Caco-2 (cell line): ENCODE data around the gene KRT79. TPM values are rescaled to one million over a fixed set of nuclear protein-coding genes. Genes with fewer than 3 reads are reported as not detected.

Experiments
- BruUV-seq: library from RNA; stranded (reverse); fragments of 400-500 nt; replicated peaks from 2 replicates; lab custom pipeline; 2021; lab: Mats Ljungman, UMichigan
- CTCF ChIA-PET: fragments of 300-600 bp; sonication (Branson Sonifier 250); formaldehyde crosslinking; loops from one replicate; lab custom pipeline; 2022; ENCODE audit warnings: antibody characterized with exemption; lab: Charles Lee
- POLR2A ChIA-PET: fragments of 300-600 bp; sonication (Branson Sonifier 250); formaldehyde crosslinking; loops from one replicate; lab custom pipeline; 2022; ENCODE audit warnings: antibody characterized with exemption; lab: Charles Lee
- DNase-seq, 2 experiments: peaks; one replicate each; pipeline versions ENCODE4 v3.0.0 to v3.0.0-alpha.2; 2020 to 2022
- H3K27me3 ChIP-seq: replicated peaks from 2 replicates; pipeline ENCODE4 v1.6.0; 2011; ENCODE audit warnings: low read length; ENCODE audit not compliant: control insufficient read depth, insufficient read depth
- H3K36me3 ChIP-seq: 2 replicates; pipeline ENCODE4 v1.5.1; 2011; ENCODE audit warnings: low read length; ENCODE audit not compliant: control insufficient read depth, insufficient read depth
- H3K4me1 ChIP-seq: fragments of 250-450 bp; sonication (Bioruptor Pico); 2 replicates; pipeline ENCODE4 v1.5.1; 2020; ENCODE audit warnings: mild to moderate bottlenecking
- H3K4me3 ChIP-seq: 2 replicates; pipeline ENCODE4 v1.5.1; 2011; ENCODE audit warnings: low read depth, mild to moderate bottlenecking, control low read depth, low read length
- H3K9me3 ChIP-seq: fragments of 250-450 bp; sonication (Bioruptor Pico); 2 replicates; pipeline ENCODE4 v1.5.1; 2020; ENCODE audit warnings: mild to moderate bottlenecking, moderate library complexity
- H3K27ac Mint-ChIP-seq: one replicate; pipeline ENCODE4 v1.8.0; 2022; ENCODE audit warnings: mixed read lengths; ENCODE audit not compliant: unreplicated experiment
- H3K27me3 Mint-ChIP-seq: one replicate; pipeline ENCODE4 v1.8.0; 2022; ENCODE audit warnings: mixed read lengths; ENCODE audit not compliant: insufficient read depth, unreplicated experiment
- H3K36me3 Mint-ChIP-seq: one replicate; pipeline ENCODE4 v1.8.0; 2022; ENCODE audit warnings: mild to moderate bottlenecking, mixed read lengths; ENCODE audit not compliant: insufficient read depth, unreplicated experiment
- H3K4me1 Mint-ChIP-seq: one replicate; pipeline ENCODE4 v1.8.0; 2022; ENCODE audit warnings: low read depth, mixed read lengths; ENCODE audit not compliant: unreplicated experiment
- H3K4me3 Mint-ChIP-seq: one replicate; pipeline ENCODE4 v1.8.0; 2022; ENCODE audit warnings: mild to moderate bottlenecking, moderate library complexity, mixed read lengths; ENCODE audit not compliant: unreplicated experiment
- H3K9me3 Mint-ChIP-seq: one replicate; pipeline ENCODE4 v1.8.0; 2022; ENCODE audit warnings: mixed read lengths; ENCODE audit not compliant: unreplicated experiment
- CTCF ChIP-seq, 2 experiments: fragments of 200-600 bp in 1 of 2; IDR thresholded peaks; 1 replicate in 1 of 2; 2 replicates in 1 of 2; pipeline versions ENCODE4 v1.5.1 to v1.8.0; 2011 to 2022; ENCODE audit warnings: antibody characterized with exemption in 1 of 2, control low read depth in 1 of 2, inconsistent platforms in 1 of 2, low read depth in 1 of 2, low read length in 1 of 2, mild to moderate bottlenecking in 1 of 2, moderate library complexity in 1 of 2; ENCODE audit not compliant: insufficient read depth in 1 of 2, severe bottlenecking in 1 of 2, unreplicated experiment in 1 of 2
- intact Hi-C: fragments of 100-400 bp; cut with micrococcal nuclease; formaldehyde crosslinking; loops from one replicate; pipeline ENCODE4 v1.10.0; 2022; ENCODE audit not compliant: unreplicated experiment
- total RNA-seq: library from RNA; stranded (reverse); gene quantifications from 2 replicates; pipeline ENCODE4 v1.2.3, GENCODE V29; 2022

The KRT79 gene
- total RNA-seq, 1 experiment from 2014 or later: not detected

GRCh38 chr12:52791271-52792184 lies 42.6 kb downstream of the KRT79 start:
- Histone ChIP-seq H3K27me3 (no peaks in the 10 kb centered on the region), H3K36me3 (no peaks in the 10 kb centered on the region), H3K9me3 (no peaks in the 10 kb centered on the region), H3K4me3 (no peak overlapping the region), H3K4me1 (no peaks in the 10 kb centered on the region)
- Mint-ChIP-seq H3K27ac (no peak overlapping the region), H3K27me3 (no peaks in the 10 kb centered on the region), H3K9me3 (no peaks in the 10 kb centered on the region), H3K36me3 (no peaks in the 10 kb centered on the region), H3K4me1 (no peaks in the 10 kb centered on the region), H3K4me3 (no peak overlapping the region)
- no TSS peak for BruUV-seq
- ChIA-PET POLR2A (interaction anchor here (0.5 kb wide), 1 partner anchor 211 kb away, joined by 3 read pairs; no protein-coding TSS in a partner anchor), CTCF (no interaction called here)
- no peak for DNase-seq
- no peak for TF ChIP-seq CTCF (IDR thresholded peaks at IDR 0.05; ENCODE audit: insufficient read depth in 1 of 2, low read depth in 1 of 2, low read length in 1 of 2, severe bottlenecking in 1 of 2, unreplicated experiment in 1 of 2)
- intact Hi-C loops: no loop called here

GRCh38 chr12:52790427-52791270 lies 43.5 kb downstream of the KRT79 start:
- intact Hi-C loops: no loop called here
- H3K27me3 Mint-ChIP-seq: peaks cover 2% of the 10 kb centered on the region

More at GRCh38 chr12:52790427-52791270, 43.5 kb downstream of the KRT79 start:
- BruUV-seq: no TSS peak
- ChIA-PET POLR2A (interaction anchor here (0.5 kb wide), 1 partner anchor 210 kb away, joined by 3 read pairs; no protein-coding TSS in a partner anchor), CTCF (no interaction called here)
- Histone ChIP-seq H3K4me1 (no peaks in the 10 kb centered on the region), H3K27me3 (no peaks in the 10 kb centered on the region), H3K4me3 (no peak overlapping the region), H3K36me3 (no peaks in the 10 kb centered on the region), H3K9me3 (no peaks in the 10 kb centered on the region)
- no peak for DNase-seq
- Mint-ChIP-seq H3K4me1 (no peaks in the 10 kb centered on the region), H3K4me3 (no peak overlapping the region), H3K9me3 (peaks cover 5% of the 10 kb centered on the region), H3K36me3 (no peaks in the 10 kb centered on the region), H3K27ac (no peak overlapping the region)
- no peak for TF ChIP-seq CTCF (IDR thresholded peaks at IDR 0.05; ENCODE audit: insufficient read depth in 1 of 2, low read depth in 1 of 2, low read length in 1 of 2, severe bottlenecking in 1 of 2, unreplicated experiment in 1 of 2)
